Activated CD8-positive, alpha-beta T cell treated with anti-CD3 and anti-CD28 coated beads, Interleukin-2, amount 10 ng/mL, durations not matched to agents 7 days and 5 days (primary cell): ENCODE results near the gene KCNIP4. TPM values are rescaled to one million over a fixed set of nuclear protein-coding genes. Genes with fewer than 3 reads are reported as not detected.

ENCODE experiments used
- ATAC-seq: fragments of 150-1000 bp; cut with Tn5 transposase; one replicate; pipeline ENCODE4 v1.10.0; 2021; ENCODE audit warnings: moderate library complexity
- CTCF ChIA-PET: fragments of 350-600 bp; sonication (Branson Sonifier 250); formaldehyde crosslinking; loops from one replicate; lab custom pipeline; 2021; ENCODE audit warnings: antibody characterized with exemption; lab: Charles Lee
- POLR2A ChIA-PET: fragments of 350-600 bp; sonication (Branson Sonifier 250); formaldehyde crosslinking; loops from one replicate; lab custom pipeline; 2021; ENCODE audit warnings: antibody characterized with exemption; lab: Charles Lee
- DNase-seq: peaks from one replicate; pipeline ENCODE4 v3.0.0-alpha.2; 2020
- H3K27ac Mint-ChIP-seq: one replicate; pipeline ENCODE4 v1.8.0; 2021; ENCODE audit warnings: mild to moderate bottlenecking, mixed read lengths
- H3K27me3 Mint-ChIP-seq: one replicate; pipeline ENCODE4 v1.8.0; 2021; ENCODE audit warnings: low read depth, mixed read lengths
- H3K36me3 Mint-ChIP-seq: one replicate; pipeline ENCODE4 v1.8.0; 2021; ENCODE audit warnings: low read depth, mixed read lengths
- H3K4me1 Mint-ChIP-seq: one replicate; pipeline ENCODE4 v1.8.0; 2021; ENCODE audit warnings: low read depth, mixed read lengths
- H3K4me3 Mint-ChIP-seq: one replicate; pipeline ENCODE4 v1.8.0; 2021; ENCODE audit warnings: mild to moderate bottlenecking, mixed read lengths
- H3K9me3 Mint-ChIP-seq: one replicate; pipeline ENCODE4 v1.8.0; 2022; ENCODE audit warnings: mixed read lengths; ENCODE audit not compliant: insufficient read depth
- total RNA-seq, 2 experiments: library from RNA; stranded (reverse); gene quantifications; one replicate each; pipeline ENCODE4 v1.2.3, GENCODE V29; 2021

The KCNIP4 gene
- total RNA-seq, 2 experiments from 2014 or later = not detected

GRCh38 chr4:21835712-21836111 lies 112.9 kb downstream of the KCNIP4 start:
- no peak for DNase-seq
- H3K9me3 Mint-ChIP-seq = no peaks in the 10 kb centered on the region
- no peak overlapping the region for H3K4me3 Mint-ChIP-seq
- ChIA-PET CTCF (interaction anchor here (1.0 kb wide), 1 partner anchor 85 kb away, joined by 4 read pairs; no protein-coding TSS in a partner anchor), POLR2A (no interaction called here)
- no peak for ATAC-seq
- no peaks in the 10 kb centered on the region for H3K4me1 Mint-ChIP-seq
- no peaks in the 10 kb centered on the region for H3K27me3 Mint-ChIP-seq
- no peaks in the 10 kb centered on the region for H3K36me3 Mint-ChIP-seq
- no peak overlapping the region for H3K27ac Mint-ChIP-seq

- no peaks in the 10 kb centered on the region for H3K9me3 Mint-ChIP-seq
- no peaks in the 10 kb centered on the region for H3K27me3 Mint-ChIP-seq
- POLR2A ChIA-PET = no interaction called here
- CTCF ChIA-PET = no interaction called here
- no peak for ATAC-seq
- H3K4me3 Mint-ChIP-seq = no peak overlapping the region
- DNase-seq = no peak
- H3K4me1 Mint-ChIP-seq = no peaks in the 10 kb centered on the region
- no peaks in the 10 kb centered on the region for H3K36me3 Mint-ChIP-seq
- H3K27ac Mint-ChIP-seq = no peak overlapping the region
Measured at GRCh38 chr4:21830272-21830671, 118.3 kb downstream of the KCNIP4 start.

- H3K4me1 Mint-ChIP-seq = no peaks in the 10 kb centered on the region
- no peaks in the 10 kb centered on the region for H3K36me3 Mint-ChIP-seq
- ATAC-seq (no peak), DNase-seq (no peak)
- no peak overlapping the region for H3K27ac Mint-ChIP-seq
- no peak overlapping the region for H3K4me3 Mint-ChIP-seq
- ChIA-PET CTCF (no interaction called here), POLR2A (no interaction called here)
- H3K27me3 Mint-ChIP-seq = no peaks in the 10 kb centered on the region
- no peaks in the 10 kb centered on the region for H3K9me3 Mint-ChIP-seq
Measured at GRCh38 chr4:21827575-21827974, 121.0 kb downstream of the KCNIP4 start.

- Mint-ChIP-seq H3K27ac (no peak overlapping the region), H3K4me1 (no peaks in the 10 kb centered on the region), H3K9me3 (no peaks in the 10 kb centered on the region), H3K27me3 (no peaks in the 10 kb centered on the region), H3K36me3 (no peaks in the 10 kb centered on the region), H3K4me3 (no peak overlapping the region)
- CTCF ChIA-PET = no interaction called here
- POLR2A ChIA-PET = no interaction called here
- no peak for ATAC-seq
- no peak for DNase-seq
Measured at GRCh38 chr4:21826071-21826470, 122.5 kb downstream of the KCNIP4 start.

GRCh38 chr4:21819086-21819485 lies 129.5 kb downstream of the KCNIP4 start:
- Mint-ChIP-seq H3K27me3 (no peaks in the 10 kb centered on the region), H3K4me3 (no peak overlapping the region), H3K4me1 (no peaks in the 10 kb centered on the region), H3K36me3 (no peaks in the 10 kb centered on the region), H3K9me3 (peaks cover 4% of the 10 kb centered on the region), H3K27ac (no peak overlapping the region)
- CTCF ChIA-PET = interaction anchor here (1.3 kb wide), 1 partner anchor 30 kb away, joined by 3 read pairs; no protein-coding TSS in a partner anchor
- POLR2A ChIA-PET = no interaction called here
- no peak for DNase-seq
- ATAC-seq = no peak

- DNase-seq (no peak), ATAC-seq (no peak)
- H3K9me3 Mint-ChIP-seq = peaks cover 4% of the 10 kb centered on the region
- no peak overlapping the region for H3K4me3 Mint-ChIP-seq
- no peak overlapping the region for H3K27ac Mint-ChIP-seq
- H3K4me1 Mint-ChIP-seq = no peaks in the 10 kb centered on the region
- POLR2A ChIA-PET = no interaction called here
- no peaks in the 10 kb centered on the region for H3K36me3 Mint-ChIP-seq
- CTCF ChIA-PET = no interaction called here
- no peaks in the 10 kb centered on the region for H3K27me3 Mint-ChIP-seq
Measured at GRCh38 chr4:21815651-21816377, 132.8 kb downstream of the KCNIP4 start.

GRCh38 chr4:21811565-21811964 lies 137.0 kb downstream of the KCNIP4 start:
- DNase-seq (no peak), ATAC-seq (no peak)
- Mint-ChIP-seq H3K36me3 (no peaks in the 10 kb centered on the region), H3K27ac (no peak overlapping the region), H3K9me3 (no peaks in the 10 kb centered on the region), H3K4me1 (no peaks in the 10 kb centered on the region), H3K4me3 (no peak overlapping the region), H3K27me3 (no peaks in the 10 kb centered on the region)
- CTCF ChIA-PET = interaction anchor here (2.6 kb wide), 1 partner anchor 22 kb away, joined by 6 read pairs; no protein-coding TSS in a partner anchor
- POLR2A ChIA-PET = no interaction called here

- H3K4me3 Mint-ChIP-seq = no peak overlapping the region
- DNase-seq (no peak), ATAC-seq (no peak)
- no peaks in the 10 kb centered on the region for H3K4me1 Mint-ChIP-seq
- ChIA-PET CTCF (no interaction called here), POLR2A (no interaction called here)
- H3K27ac Mint-ChIP-seq = no peak overlapping the region
- no peaks in the 10 kb centered on the region for H3K9me3 Mint-ChIP-seq
- no peaks in the 10 kb centered on the region for H3K36me3 Mint-ChIP-seq
- H3K27me3 Mint-ChIP-seq = no peaks in the 10 kb centered on the region
Measured at GRCh38 chr4:21806991-21807390, 141.6 kb downstream of the KCNIP4 start.

- Mint-ChIP-seq H3K27ac (no peak overlapping the region), H3K36me3 (no peaks in the 10 kb centered on the region), H3K27me3 (no peaks in the 10 kb centered on the region), H3K9me3 (no peaks in the 10 kb centered on the region), H3K4me1 (no peaks in the 10 kb centered on the region), H3K4me3 (no peak overlapping the region)
- DNase-seq (no peak), ATAC-seq (no peak)
- CTCF ChIA-PET = interaction anchor here (1.4 kb wide), 1 partner anchor 555 kb away, joined by 3 read pairs; no protein-coding TSS in a partner anchor
- POLR2A ChIA-PET = no interaction called here
Measured at GRCh38 chr4:21802406-21802805, 146.2 kb downstream of the KCNIP4 start.

- no peaks in the 10 kb centered on the region for H3K27me3 Mint-ChIP-seq
- H3K36me3 Mint-ChIP-seq = no peaks in the 10 kb centered on the region
- no peaks in the 10 kb centered on the region for H3K4me1 Mint-ChIP-seq
- H3K4me3 Mint-ChIP-seq = no peak overlapping the region
- CTCF ChIA-PET = interaction anchor here (1.9 kb wide), 1 partner anchor 12 kb away, joined by 6 read pairs; no protein-coding TSS in a partner anchor
- DNase-seq (no peak), ATAC-seq (no peak)
- POLR2A ChIA-PET = no interaction called here
- H3K9me3 Mint-ChIP-seq = no peaks in the 10 kb centered on the region
- no peak overlapping the region for H3K27ac Mint-ChIP-seq
Measured at GRCh38 chr4:21801661-21802385, 146.7 kb downstream of the KCNIP4 start.

GRCh38 chr4:21795091-21795490 lies 153.5 kb downstream of the KCNIP4 start:
- Mint-ChIP-seq H3K4me1 (peaks cover 3% of the 10 kb centered on the region), H3K4me3 (no peak overlapping the region), H3K27me3 (no peaks in the 10 kb centered on the region), H3K36me3 (no peaks in the 10 kb centered on the region), H3K27ac (peak overlapping the region; percentile 25), H3K9me3 (no peaks in the 10 kb centered on the region)
- ATAC-seq = peak; percentile 30
- DNase-seq = peak; percentile 27
- CTCF ChIA-PET = no interaction called here
- POLR2A ChIA-PET = no interaction called here

GRCh38 chr4:21792736-21793135 lies 155.8 kb downstream of the KCNIP4 start:
- ATAC-seq = no peak

More at GRCh38 chr4:21792736-21793135, 155.8 kb downstream of the KCNIP4 start:
- Mint-ChIP-seq H3K27me3 (no peaks in the 10 kb centered on the region), H3K4me1 (peaks cover 3% of the 10 kb centered on the region), H3K9me3 (no peaks in the 10 kb centered on the region), H3K36me3 (no peaks in the 10 kb centered on the region), H3K4me3 (no peak overlapping the region), H3K27ac (no peak overlapping the region)
- CTCF ChIA-PET = no interaction called here
- DNase-seq = no peak
- POLR2A ChIA-PET = no interaction called here
